IMR-90 (cell line): ENCODE data around the gene ELFN2. TPM values are rescaled to one million over a fixed set of nuclear protein-coding genes. Genes with fewer than 3 reads are reported as not detected.

Experiments used
- ATAC-seq: fragments of 200-7000 bp; cut with Tn5 transposase; 2 replicates; pipeline ENCODE4 v1.9.1; 2020; ENCODE audit warnings: low read depth, mild to moderate bottlenecking, moderate library complexity
- BruUV-seq: library from RNA; stranded (reverse); fragments of 400-500 nt; replicated peaks from 2 replicates; lab custom pipeline; 2021; lab: Mats Ljungman, UMichigan
- CTCF ChIA-PET: fragments of 300-600 bp; formaldehyde crosslinking; extraction: SDS; loops from one replicate; lab custom pipeline; 2021; ENCODE audit warnings: antibody characterized with exemption; lab: Yijun Ruan, JAX
- POLR2A ChIA-PET: fragments of 300-600 bp; sonication (Branson Sonifier 250); formaldehyde crosslinking; loops from one replicate; lab custom pipeline; 2022; ENCODE audit warnings: antibody characterized with exemption; ENCODE audit not compliant: unreplicated experiment; lab: Charles Lee
- DNase-seq: peaks from one replicate; pipeline ENCODE4 v3.0.0; 2013
- H2AFZ ChIP-seq: replicated peaks from 2 replicates; pipeline ENCODE3; 2013; ENCODE audit warnings: low read length, mild to moderate bottlenecking; ENCODE audit not compliant: poor library complexity
- H2AK5ac ChIP-seq: 2 replicates; pipeline ENCODE4 v1.6.1; 2013; ENCODE audit warnings: low read depth, low read length, inconsistent platforms
- H2AK9ac ChIP-seq: replicated peaks from 2 replicates; pipeline ENCODE3; 2013; ENCODE audit warnings: mild to moderate bottlenecking, low read depth, low read length, moderate library complexity; ENCODE audit not compliant: poor library complexity
- H2BK120ac ChIP-seq: 2 replicates; pipeline ENCODE4 v1.6.1; 2013; ENCODE audit warnings: low read depth, low read length, inconsistent platforms
- H2BK15ac ChIP-seq: 3 replicates; pipeline ENCODE4 v1.6.1; 2013; ENCODE audit warnings: low read depth, low read length, inconsistent platforms
- H2BK20ac ChIP-seq: 2 replicates; pipeline ENCODE4 v1.6.1; 2013; ENCODE audit warnings: low read depth, mild to moderate bottlenecking, inconsistent platforms, low read length, moderate library complexity
- H2BK5ac ChIP-seq: 2 replicates; pipeline ENCODE4 v1.6.1; 2013; ENCODE audit warnings: mild to moderate bottlenecking, low read depth, low read length, inconsistent platforms; ENCODE audit not compliant: poor library complexity, severe bottlenecking
- H3K14ac ChIP-seq: replicated peaks from 2 replicates; pipeline ENCODE4 v1.6.1; 2013; ENCODE audit warnings: low read depth, low read length, inconsistent platforms
- H3K18ac ChIP-seq: 2 replicates; pipeline ENCODE4 v1.6.1; 2013; ENCODE audit warnings: low read depth, low read length, control low read depth
- H3K23ac ChIP-seq: 2 replicates; pipeline ENCODE4 v1.6.1; 2013; ENCODE audit warnings: low read depth, low read length, inconsistent platforms
- H3K27ac ChIP-seq: 2 replicates; pipeline ENCODE4 v1.5.1; 2013; ENCODE audit warnings: mild to moderate bottlenecking, control low read depth, low read length; ENCODE audit not compliant: insufficient read depth
- H3K27me3 ChIP-seq: 2 replicates; pipeline ENCODE4 v1.6.1; 2013; ENCODE audit warnings: low read length; ENCODE audit not compliant: control insufficient read depth, insufficient read depth
- H3K36me3 ChIP-seq: 2 replicates; pipeline ENCODE4 v1.6.1; 2013; ENCODE audit warnings: low read length, mixed read lengths; ENCODE audit not compliant: control insufficient read depth, insufficient read depth
- H3K4ac ChIP-seq: 2 replicates; pipeline ENCODE4 v1.6.1; 2013; ENCODE audit warnings: low read depth, low read length, inconsistent platforms
- H3K4me1 ChIP-seq: 2 replicates; pipeline ENCODE4 v1.6.1; 2013; ENCODE audit warnings: low read length, mixed read lengths; ENCODE audit not compliant: control insufficient read depth, insufficient read depth
- H3K4me2 ChIP-seq: 2 replicates; pipeline ENCODE4 v1.6.1; 2013; ENCODE audit warnings: low read depth, mild to moderate bottlenecking, control low read depth, low read length, moderate library complexity
- H3K4me3 ChIP-seq: 2 replicates; pipeline ENCODE4 v1.5.1; 2013; ENCODE audit warnings: low read depth, mild to moderate bottlenecking, control low read depth, low read length, moderate library complexity; ENCODE audit not compliant: insufficient read depth
- H3K56ac ChIP-seq: 2 replicates; pipeline ENCODE4 v1.6.1; 2013; ENCODE audit warnings: low read length, inconsistent platforms; ENCODE audit not compliant: insufficient read depth; ENCODE audit errors: extremely low read depth
- H3K79me1 ChIP-seq, 2 experiments: 2 replicates each; pipeline ENCODE4 v1.6.1; 2013; ENCODE audit warnings: low read length in 2 of 2, inconsistent platforms in 1 of 2, low read depth in 1 of 2
- H3K9ac ChIP-seq: 2 replicates; pipeline ENCODE4 v1.6.1; 2013; ENCODE audit warnings: low read depth, low read length, control low read depth
- H3K9me1 ChIP-seq: 2 replicates; pipeline ENCODE4 v1.6.1; 2013; ENCODE audit warnings: low read length, inconsistent platforms; ENCODE audit not compliant: insufficient read depth
- H3K9me3 ChIP-seq: 2 replicates; pipeline ENCODE4 v1.6.1; 2013; ENCODE audit warnings: low read length; ENCODE audit not compliant: control insufficient read depth, insufficient read depth
- H4K20me1 ChIP-seq: 2 replicates; pipeline ENCODE4 v1.6.1; 2013; ENCODE audit warnings: low read length, inconsistent platforms; ENCODE audit not compliant: insufficient read depth
- H4K5ac ChIP-seq: 2 replicates; pipeline ENCODE4 v1.6.1; 2013; ENCODE audit warnings: mild to moderate bottlenecking, low read depth, low read length, control low read depth
- H4K8ac ChIP-seq, 2 experiments: 2 replicates each; pipeline ENCODE4 v1.6.1; 2013; ENCODE audit warnings: low read depth in 2 of 2, low read length in 2 of 2, control low read depth in 1 of 2, inconsistent platforms in 1 of 2
- H4K91ac ChIP-seq: 2 replicates; pipeline ENCODE4 v1.6.1; 2013; ENCODE audit warnings: low read depth, low read length, inconsistent platforms; ENCODE audit not compliant: insufficient read depth
- BHLHE40 ChIP-seq: fragments of 150-350 bp; IDR thresholded peaks from 2 replicates; pipeline ENCODE4 v1.6.1; 2016; ENCODE audit warnings: mild to moderate bottlenecking, low read depth, low read length
- CEBPB ChIP-seq: IDR thresholded peaks from 2 replicates; pipeline ENCODE4 v1.6.1; 2012; ENCODE audit warnings: low read depth, low read length, improper control_type of control experiment
- CHD1 ChIP-seq: IDR thresholded peaks from 2 replicates; pipeline ENCODE4 v1.6.1; 2012; ENCODE audit warnings: low read depth, low read length, improper control_type of control experiment
- FOS ChIP-seq: fragments of 150-350 bp; IDR thresholded peaks from 2 replicates; pipeline ENCODE4 v1.6.1; 2016; ENCODE audit warnings: low read depth, low read length
- MAFK ChIP-seq: IDR thresholded peaks from 2 replicates; pipeline ENCODE4 v1.6.1; 2012; ENCODE audit warnings: low read depth, low read length, improper control_type of control experiment
- MAZ ChIP-seq: IDR thresholded peaks from 2 replicates; pipeline ENCODE4 v1.6.1; 2012; ENCODE audit warnings: low read depth, mild to moderate bottlenecking, low read length, improper control_type of control experiment, moderate library complexity, borderline replicate concordance
- MXI1 ChIP-seq: IDR thresholded peaks from 2 replicates; pipeline ENCODE4 v1.6.1; 2012; ENCODE audit warnings: low read depth, mild to moderate bottlenecking, low read length, moderate library complexity, borderline replicate concordance
- POLR2A ChIP-seq: IDR thresholded peaks from 2 replicates; pipeline ENCODE4 v1.6.1; 2012; ENCODE audit warnings: mild to moderate bottlenecking, low read depth, low read length
- RCOR1 ChIP-seq: IDR thresholded peaks from 2 replicates; pipeline ENCODE4 v1.6.1; 2012; ENCODE audit warnings: mild to moderate bottlenecking, low read length, improper control_type of control experiment; ENCODE audit not compliant: insufficient replicate concordance
- RFX5 ChIP-seq: IDR thresholded peaks from 2 replicates; pipeline ENCODE4 v1.8.0; 2012; ENCODE audit warnings: low read depth, mild to moderate bottlenecking, low read length, moderate library complexity
- SMC3 ChIP-seq: fragments of 150-350 bp; IDR thresholded peaks from 2 replicates; pipeline ENCODE4 v1.6.1; 2016; ENCODE audit warnings: low read depth, mild to moderate bottlenecking, antibody characterized with exemption, low read length, moderate library complexity
- WGBS, 2 experiments: methylation state at CpG; one replicate each; pipeline versions ENCODE4 v1.1.5 to v1.1.7; 2013; ENCODE audit warnings: missing lambda C conversion rate in 2 of 2; ENCODE audit not compliant: insufficient read length in 1 of 2; ENCODE audit errors: extremely low coverage in 2 of 2; 5-methylcytosine and 5-hydroxymethylcytosine counted together
- dilution Hi-C: fragments of 300-500 bp; cut with HindIII; formaldehyde crosslinking; loops from one replicate; pipeline ENCODE4 v1.14.3; 2018; ENCODE audit warnings: low sequenced_read_pairs; ENCODE audit not compliant: unreplicated experiment
- in situ Hi-C: fragments of 300-500 bp; cut with MboI; formaldehyde crosslinking; loops from 3 replicates; pipeline ENCODE4 v1.14.3; 2019; ENCODE audit warnings: low sequenced_read_pairs, inconsistent platforms, mixed read lengths
- intact Hi-C: fragments of 100-400 bp; cut with micrococcal nuclease; formaldehyde crosslinking; loops from 2 replicates; pipeline ENCODE4 v1.10.0; 2022
- polyA plus RNA-seq, 3 experiments: library from polyadenylated mRNA; depleted of rRNA; stranded (reverse); fragments of >200 nt; gene quantifications; 2 replicates each; pipeline ENCODE4 v1.2.3, GENCODE V29; 2012; ENCODE audit warnings: low replicate concordance in 1 of 3
- total RNA-seq: library from RNA; depleted of rRNA; stranded (reverse); fragments of >200 nt; gene quantifications from 2 replicates; pipeline ENCODE4 v1.2.3, GENCODE V29; 2012
- TF ChIP-seq, protein P1 (sequence below): fragments of 150-350 bp; IDR thresholded peaks from 2 replicates; pipeline ENCODE4 v1.6.1; 2016; ENCODE audit warnings: low read depth, mild to moderate bottlenecking, low read length, moderate library complexity, borderline replicate concordance
- TF ChIP-seq, protein P2 (sequence below): fragments of 150-350 bp; IDR thresholded peaks from 2 replicates; pipeline ENCODE4 v1.6.1; 2017; ENCODE audit warnings: mild to moderate bottlenecking, antibody characterized with exemption, low read length, low read depth

Gene ELFN2
- total and polyA plus RNA-seq, 2 of the 4 experiments (the other 2 are of a cell fraction): 0.72 to 5.0 TPM

DNA sequence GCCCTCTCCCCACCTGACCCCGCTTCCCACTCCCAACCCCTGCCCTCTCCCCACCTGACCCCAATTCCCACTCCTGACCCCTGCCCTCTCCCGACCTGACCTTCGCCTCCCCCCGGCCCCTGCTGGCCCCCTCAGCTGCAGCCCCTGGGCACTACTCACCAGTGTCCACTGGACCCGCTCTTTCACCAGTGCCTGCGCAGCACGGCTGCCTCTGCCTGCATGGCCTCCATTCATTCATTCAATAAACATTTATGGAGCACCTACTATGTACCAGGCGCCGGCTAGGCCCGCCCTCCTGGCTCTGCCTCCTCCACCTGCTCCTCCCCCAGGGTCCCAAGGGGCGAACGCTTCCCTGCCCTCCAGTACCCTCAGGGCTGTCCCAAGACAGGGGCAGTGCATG lies 42.6 kb downstream of the ELFN2 start:
- Histone ChIP-seq H2AK9ac (no peak overlapping the region), H4K8ac (no peak overlapping the region), H3K56ac (no peak overlapping the region), H3K4me3 (no peak overlapping the region), H3K9me3 (no peaks in the 10 kb centered on the region), H3K23ac (no peak overlapping the region), H3K4ac (no peak overlapping the region), H3K79me1 (0 out of 4 replicates have a peak, but pooled peaks cover 0 to 5% of the 10 kb centered on the region in 2 experiments), H3K27me3 (peaks cover 13% of the 10 kb centered on the region), H3K27ac (no peak overlapping the region), H3K9me1 (no peaks in the 10 kb centered on the region), H3K4me1 (peaks cover 4% of the 10 kb centered on the region), H3K18ac (no peak overlapping the region), H3K4me2 (no peak overlapping the region), H4K20me1 (peaks cover 3% of the 10 kb centered on the region; the same call in 1 of the 2 replicates), H2AFZ (no peak overlapping the region), H3K9ac (no peak overlapping the region), H4K5ac (no peak overlapping the region), H2AK5ac (no peak overlapping the region), H2BK5ac (no peak overlapping the region), H2BK15ac (no peak overlapping the region), H3K14ac (no peak overlapping the region), H2BK120ac (no peak overlapping the region), H2BK20ac (no peak overlapping the region), H4K91ac (no peak overlapping the region), H3K36me3 (no peaks in the 10 kb centered on the region)
- WGBS, 2 experiments: 93% methylated on average over 2 of the region's 12 CpGs; no CpG with 5 or more reads in 1 of the 2 experiments
- no peak for DNase-seq
- CTCF ChIA-PET: no interaction called here
- POLR2A ChIA-PET: no interaction called here
- intact Hi-C loops: no loop called here
- no peak for ATAC-seq
- no TSS peak for BruUV-seq
- in situ Hi-C loops: no loop called here
- dilution Hi-C loops: no loop called here
- no peak for TF ChIP-seq SMC3
- TF ChIP-seq, protein P1, sequence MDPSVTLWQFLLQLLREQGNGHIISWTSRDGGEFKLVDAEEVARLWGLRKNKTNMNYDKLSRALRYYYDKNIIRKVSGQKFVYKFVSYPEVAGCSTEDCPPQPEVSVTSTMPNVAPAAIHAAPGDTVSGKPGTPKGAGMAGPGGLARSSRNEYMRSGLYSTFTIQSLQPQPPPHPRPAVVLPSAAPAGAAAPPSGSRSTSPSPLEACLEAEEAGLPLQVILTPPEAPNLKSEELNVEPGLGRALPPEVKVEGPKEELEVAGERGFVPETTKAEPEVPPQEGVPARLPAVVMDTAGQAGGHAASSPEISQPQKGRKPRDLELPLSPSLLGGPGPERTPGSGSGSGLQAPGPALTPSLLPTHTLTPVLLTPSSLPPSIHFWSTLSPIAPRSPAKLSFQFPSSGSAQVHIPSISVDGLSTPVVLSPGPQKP: no peak
- no peak for TF ChIP-seq POLR2A
- TF ChIP-seq RCOR1: no peak
- TF ChIP-seq CHD1: no peak
- TF ChIP-seq MAZ: no peak
- TF ChIP-seq MAFK: no peak
- TF ChIP-seq BHLHE40: no peak
- TF ChIP-seq MXI1: no peak
- no peak for TF ChIP-seq FOS
- TF ChIP-seq, protein P2, sequence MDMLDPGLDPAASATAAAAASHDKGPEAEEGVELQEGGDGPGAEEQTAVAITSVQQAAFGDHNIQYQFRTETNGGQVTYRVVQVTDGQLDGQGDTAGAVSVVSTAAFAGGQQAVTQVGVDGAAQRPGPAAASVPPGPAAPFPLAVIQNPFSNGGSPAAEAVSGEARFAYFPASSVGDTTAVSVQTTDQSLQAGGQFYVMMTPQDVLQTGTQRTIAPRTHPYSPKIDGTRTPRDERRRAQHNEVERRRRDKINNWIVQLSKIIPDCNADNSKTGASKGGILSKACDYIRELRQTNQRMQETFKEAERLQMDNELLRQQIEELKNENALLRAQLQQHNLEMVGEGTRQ: no peak
- TF ChIP-seq CEBPB: no peak
- TF ChIP-seq RFX5: no peak
